C4-2B (cell line): ENCODE data around the gene KCNMB3.

Experiments used
- ZFX ChIP-seq: fragments of 450-650 bp; IDR thresholded peaks from 2 replicates; pipeline ENCODE4 v1.6.1; 2017
- TF ChIP-seq, protein P1 (sequence below): fragments of 450-650 bp; conservative IDR thresholded peaks from 2 replicates; pipeline ENCODE4 v1.5.1; 2017; ENCODE audit warnings: mild to moderate bottlenecking

DNA sequence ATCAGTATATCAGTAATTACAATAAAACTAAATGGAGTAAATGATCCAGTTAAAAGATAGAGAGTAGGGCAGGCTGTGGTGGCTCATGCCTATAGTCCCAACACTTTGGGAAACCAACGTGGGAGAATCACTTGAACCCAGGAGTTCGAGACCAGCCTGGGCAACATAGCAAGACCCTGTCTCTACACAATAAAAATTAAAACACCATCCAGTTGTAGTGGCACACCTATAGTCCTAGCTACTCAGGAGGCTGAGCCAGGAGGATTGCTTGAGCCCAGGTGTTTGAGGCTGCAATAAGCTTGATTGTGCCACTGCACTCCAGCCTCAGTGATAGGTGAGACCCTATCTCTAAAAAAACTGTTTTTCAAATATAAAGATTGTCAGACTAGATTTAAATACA is 5.9 kb upstream of the KCNMB3 start:
- TF ChIP-seq, protein P1, sequence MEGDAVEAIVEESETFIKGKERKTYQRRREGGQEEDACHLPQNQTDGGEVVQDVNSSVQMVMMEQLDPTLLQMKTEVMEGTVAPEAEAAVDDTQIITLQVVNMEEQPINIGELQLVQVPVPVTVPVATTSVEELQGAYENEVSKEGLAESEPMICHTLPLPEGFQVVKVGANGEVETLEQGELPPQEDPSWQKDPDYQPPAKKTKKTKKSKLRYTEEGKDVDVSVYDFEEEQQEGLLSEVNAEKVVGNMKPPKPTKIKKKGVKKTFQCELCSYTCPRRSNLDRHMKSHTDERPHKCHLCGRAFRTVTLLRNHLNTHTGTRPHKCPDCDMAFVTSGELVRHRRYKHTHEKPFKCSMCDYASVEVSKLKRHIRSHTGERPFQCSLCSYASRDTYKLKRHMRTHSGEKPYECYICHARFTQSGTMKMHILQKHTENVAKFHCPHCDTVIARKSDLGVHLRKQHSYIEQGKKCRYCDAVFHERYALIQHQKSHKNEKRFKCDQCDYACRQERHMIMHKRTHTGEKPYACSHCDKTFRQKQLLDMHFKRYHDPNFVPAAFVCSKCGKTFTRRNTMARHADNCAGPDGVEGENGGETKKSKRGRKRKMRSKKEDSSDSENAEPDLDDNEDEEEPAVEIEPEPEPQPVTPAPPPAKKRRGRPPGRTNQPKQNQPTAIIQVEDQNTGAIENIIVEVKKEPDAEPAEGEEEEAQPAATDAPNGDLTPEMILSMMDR: no peak
- TF ChIP-seq ZFX: no peak
